Brain microvascular endothelial cell (primary cell): ENCODE measurements around the gene MSL2.
A peak's percentile ranks its signal among the peaks of the same experiment; 100 is the strongest.
"Not testable (repeated sequence)": the region's sequence is repeated elsewhere in the genome, so short reads cannot be mapped to it uniquely, and the experiment has no call there.

Experiments used
- DNase-seq: peaks from one replicate; pipeline ENCODE4 v3.0.0-alpha.2; 2020
- H3K27ac ChIP-seq: fragments of 250-450 bp; sonication (Bioruptor Pico); 2 replicates; pipeline ENCODE4 v1.5.1; 2020; ENCODE audit warnings: mild to moderate bottlenecking, moderate library complexity
- H3K27me3 ChIP-seq: fragments of 250-450 bp; sonication (Bioruptor Pico); replicated peaks from 2 replicates; pipeline ENCODE4 v1.5.1; 2020; ENCODE audit warnings: mild to moderate bottlenecking
- H3K36me3 ChIP-seq: fragments of 250-450 bp; sonication (Bioruptor Pico); replicated peaks from 2 replicates; pipeline ENCODE4 v1.5.1; 2020; ENCODE audit warnings: mild to moderate bottlenecking
- H3K4me3 ChIP-seq: 2 replicates; pipeline ENCODE4 v1.5.1; 2011; ENCODE audit warnings: low read depth, mild to moderate bottlenecking, control low read depth, low read length, moderate library complexity
- CTCF ChIP-seq: IDR thresholded peaks from 2 replicates; pipeline ENCODE4 v1.5.1; 2011; ENCODE audit warnings: low read depth, mild to moderate bottlenecking, moderate library complexity, low read length, control low read depth, inconsistent platforms; ENCODE audit errors: missing control alignments
- in situ Hi-C: cut with HindIII; loops from 2 replicates; pipeline ENCODE4 v1.10.0; 2017; ENCODE audit warnings: low sequenced_read_pairs, low pct_ligation_motif_present

The MSL2 gene

GRCh38 chr3:136186344-136186743 is 9.8 kb downstream of the MSL2 start:
- in situ Hi-C loops, result no loop called here
- Histone ChIP-seq H3K4me3 (no peak overlapping the region), H3K27ac (no peak overlapping the region), H3K36me3 (no peaks in the 10 kb centered on the region), H3K27me3 (no peaks in the 10 kb centered on the region)
- no peak for TF ChIP-seq CTCF
- no peak for DNase-seq

GRCh38 chr3:136184703-136185102 is 11.4 kb downstream of the MSL2 start:
- Histone ChIP-seq H3K4me3 (no peak overlapping the region), H3K36me3 (no peaks in the 10 kb centered on the region), H3K27me3 (no peaks in the 10 kb centered on the region), H3K27ac (no peak overlapping the region)
- DNase-seq, result no peak
- no peak for TF ChIP-seq CTCF
- in situ Hi-C loops, result no loop called here

DNA sequence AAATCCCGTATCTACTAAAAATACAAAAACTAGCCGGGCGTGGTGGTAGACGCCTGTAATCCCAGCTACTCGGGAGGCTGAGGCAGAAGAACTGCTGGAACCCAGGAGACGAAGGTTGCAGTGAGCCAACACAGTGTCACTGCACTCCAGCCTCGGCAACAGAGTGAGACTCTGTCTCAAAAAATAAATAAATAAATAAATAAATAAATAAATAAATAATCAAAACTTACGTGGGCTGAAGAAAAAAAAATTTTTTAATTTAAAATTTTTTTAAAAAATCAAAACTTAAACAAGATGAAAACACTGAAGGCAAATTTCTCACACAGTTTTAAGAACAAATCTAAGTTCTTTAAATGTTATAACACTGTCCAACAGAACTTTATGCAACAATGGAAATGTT is 14.4 kb downstream of the MSL2 start:
- in situ Hi-C loops, result no loop called here
- Histone ChIP-seq H3K36me3 (no peaks in the 10 kb centered on the region), H3K4me3 (no peak overlapping the region)

DNA sequence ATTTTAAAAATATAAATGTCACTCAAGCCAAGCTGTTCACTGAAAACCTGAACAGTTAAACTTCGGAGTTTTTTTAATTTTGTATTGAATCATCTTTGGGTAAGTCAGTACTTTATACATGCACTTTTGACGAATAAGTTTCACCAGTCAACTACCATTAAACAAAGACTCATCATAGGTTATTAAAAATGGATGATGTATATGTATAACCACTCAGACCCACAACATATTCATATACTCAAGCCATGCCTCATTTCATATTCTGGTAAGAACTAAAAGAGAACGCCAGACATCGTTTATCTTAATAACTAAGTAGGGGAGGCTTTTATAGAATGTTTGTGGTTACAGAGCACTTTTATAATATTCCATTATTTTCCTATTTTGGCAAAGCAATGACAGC is 18.3 kb downstream of the MSL2 start:
- in situ Hi-C loops, result no loop called here
- Histone ChIP-seq H3K27ac (no peak overlapping the region), H3K4me3 (no peak overlapping the region), H3K27me3 (no peaks in the 10 kb centered on the region), H3K36me3 (no peaks in the 10 kb centered on the region)
- no peak for DNase-seq
- TF ChIP-seq CTCF, result no peak

More for the DNA sequence above, 14.4 kb downstream of the MSL2 start:
- Histone ChIP-seq H3K27me3 (no peaks in the 10 kb centered on the region), H3K27ac (no peak overlapping the region)
- no peak for TF ChIP-seq CTCF
- DNase-seq, result no peak

GRCh38 chr3:136173939-136174490 is 22.1 kb downstream of the MSL2 start:
- no peaks in the 10 kb centered on the region for H3K27me3 ChIP-seq
- in situ Hi-C loops, result no loop called here
- H3K27ac ChIP-seq, result no peak overlapping the region
- no peak overlapping the region for H3K4me3 ChIP-seq
- no peak for TF ChIP-seq CTCF
- no peaks in the 10 kb centered on the region for H3K36me3 ChIP-seq
- DNase-seq, result no peak

DNA sequence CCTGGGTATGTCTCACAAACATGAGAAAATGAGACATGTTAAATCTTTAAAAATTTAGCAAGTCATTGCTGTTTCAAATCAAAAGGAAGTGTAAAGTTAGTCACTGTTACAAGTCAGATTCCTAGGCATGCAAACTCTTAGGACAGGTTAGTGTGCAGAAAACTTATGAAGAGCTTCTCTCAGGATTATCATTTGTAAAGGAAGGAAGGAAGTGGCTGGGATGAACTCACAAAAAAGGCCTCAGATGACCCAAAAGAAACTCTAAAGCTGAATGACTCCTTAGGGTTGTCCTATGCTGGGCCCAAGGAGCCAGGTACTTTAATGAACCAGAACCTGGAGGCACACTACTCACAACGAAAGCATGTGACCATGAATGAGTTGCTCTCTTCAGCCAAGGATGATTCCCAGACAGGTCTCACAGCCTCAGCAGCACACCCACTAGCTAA is 25.0 kb downstream of the MSL2 start:
- no peak for DNase-seq
- Histone ChIP-seq H3K27me3 (no peaks in the 10 kb centered on the region), H3K36me3 (no peaks in the 10 kb centered on the region), H3K4me3 (no peak overlapping the region), H3K27ac (peak overlapping the region; percentile 30)
- no peak for TF ChIP-seq CTCF
- in situ Hi-C loops, result no loop called here

DNA sequence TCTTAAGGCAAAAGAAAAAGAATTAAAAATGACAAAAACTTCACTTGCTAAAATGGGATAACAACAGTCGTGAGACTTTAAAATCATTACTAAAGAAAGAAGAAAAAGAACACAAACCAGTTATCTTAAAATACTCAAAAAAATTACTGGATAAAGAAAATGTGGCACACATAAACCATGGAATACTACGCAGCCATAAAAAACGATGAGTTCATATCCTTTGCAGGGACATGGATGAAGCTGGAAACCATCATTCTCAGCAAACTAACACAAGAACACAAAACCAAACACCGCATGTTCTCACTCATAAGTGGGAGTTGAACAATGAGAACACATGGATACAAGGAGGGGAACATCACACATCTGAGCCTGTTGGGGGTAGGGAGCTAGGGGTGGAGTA is 27.9 kb downstream of the MSL2 start:
- H3K27me3 ChIP-seq, DNase-seq, in situ Hi-C loops, H3K4me3 ChIP-seq, H3K36me3 ChIP-seq, H3K27ac ChIP-seq: not testable (repeated sequence)
